ENCODE results near the gene ZNF143.

Gene ZNF143

GRCh38 chr11:9518835-9519410 is 58.1 kb downstream of the ZNF143 start:
- TF ChIP-seq CTCF (conservative IDR thresholded peaks at IDR 0.05) (no peak), ZFX (IDR thresholded peaks at IDR 0.05) (no peak)
- H3K27ac ChIP-seq: no peak overlapping the region

GRCh38 chr11:9524001-9524400 is 63.2 kb downstream of the ZNF143 start:
- TF ChIP-seq CTCF (conservative IDR thresholded peaks at IDR 0.05) (no peak), ZFX (IDR thresholded peaks at IDR 0.05) (no peak)
- H3K27ac ChIP-seq: no peak overlapping the region

GRCh38 chr11:9525116-9525515 is 64.3 kb downstream of the ZNF143 start:
- TF ChIP-seq CTCF (conservative IDR thresholded peaks at IDR 0.05) (no peak), ZFX (IDR thresholded peaks at IDR 0.05) (no peak)
- no peak overlapping the region for H3K27ac ChIP-seq

GRCh38 chr11:9527481-9528135 is 66.8 kb downstream of the ZNF143 start:
- TF ChIP-seq ZFX (IDR thresholded peaks at IDR 0.05) (no peak), CTCF (conservative IDR thresholded peaks at IDR 0.05) (no peak)
- H3K27ac ChIP-seq: peak overlapping the region; percentile 64

GRCh38 chr11:9528136-9528501 is 67.3 kb downstream of the ZNF143 start:
- TF ChIP-seq CTCF (conservative IDR thresholded peaks at IDR 0.05): no peak
- TF ChIP-seq ZFX (IDR thresholded peaks at IDR 0.05): no peak
- no peak overlapping the region for H3K27ac ChIP-seq

- TF ChIP-seq ZFX (IDR thresholded peaks at IDR 0.05): no peak
- TF ChIP-seq CTCF (conservative IDR thresholded peaks at IDR 0.05): no peak
- H3K27ac ChIP-seq: 0 out of 2 replicates have a peak overlapping the region, but pooled peaks have one; percentile 5
These were observed 67.9 kb downstream of the ZNF143 start for GRCh38 chr11:9528573-9529333.

- 0 out of 2 replicates have a peak overlapping the region, but pooled peaks have one; percentile 5 for H3K27ac ChIP-seq
- TF ChIP-seq CTCF (conservative IDR thresholded peaks at IDR 0.05) (no peak), ZFX (IDR thresholded peaks at IDR 0.05) (no peak)
These were observed 68.5 kb downstream of the ZNF143 start for GRCh38 chr11:9529334-9529650.
